ENCODE measurements around the gene CALD1. TPM values are rescaled to one million over a fixed set of nuclear protein-coding genes. Genes with fewer than 3 reads are reported as not detected.

Gene CALD1
- total and polyA plus RNA-seq, 11 donors = 89.6 to 186 (median 125) TPM

DNA sequence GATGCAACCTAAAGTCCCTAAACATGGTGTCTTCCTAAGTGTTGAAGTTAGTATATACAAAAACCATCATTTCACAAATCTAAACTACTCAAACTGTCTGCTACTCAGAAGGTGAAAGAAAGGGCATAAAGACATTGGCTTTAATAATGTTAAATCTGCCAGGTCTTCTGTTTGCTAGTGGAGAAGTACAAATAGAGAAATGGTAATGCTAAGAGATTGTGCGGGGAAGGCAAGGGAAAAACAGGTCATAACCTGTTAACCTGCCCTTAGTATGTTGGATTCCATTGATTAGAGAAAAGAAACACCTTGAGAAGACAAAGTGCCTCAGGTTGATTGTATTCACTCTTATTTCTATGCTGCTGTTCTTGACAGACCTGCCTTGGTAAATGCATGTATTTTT, 80.3 kb downstream of the CALD1 start:
- Histone ChIP-seq H3K4me1 (peaks cover 4 to 70% (median 38%) of the 10 kb centered on the region in 12 donors), H3K36me3 (no peaks in the 10 kb centered on the region), H3K27ac (no peak overlapping the region), H3K4me3 (no peak overlapping the region), H3K9me3 (no peaks in the 10 kb centered on the region), H3K27me3 (no peaks in the 10 kb centered on the region)
- intact Hi-C loops (cut with DNase I) = loop anchor here in 1 of 10 donors (10.0 kb wide), 1 partner anchor 155 kb away; no protein-coding TSS in a partner anchor
- WGBS, 4 donors = 90 to 100% (median 96%) methylated on average over 1 of the region's 1 CpG
- ATAC-seq (no peak), DNase-seq (no peak)
- no peak for TF ChIP-seq CTCF (IDR thresholded peaks at IDR 0.05)
- TF ChIP-seq POLR2A (IDR thresholded peaks at IDR 0.05) = no peak

DNA sequence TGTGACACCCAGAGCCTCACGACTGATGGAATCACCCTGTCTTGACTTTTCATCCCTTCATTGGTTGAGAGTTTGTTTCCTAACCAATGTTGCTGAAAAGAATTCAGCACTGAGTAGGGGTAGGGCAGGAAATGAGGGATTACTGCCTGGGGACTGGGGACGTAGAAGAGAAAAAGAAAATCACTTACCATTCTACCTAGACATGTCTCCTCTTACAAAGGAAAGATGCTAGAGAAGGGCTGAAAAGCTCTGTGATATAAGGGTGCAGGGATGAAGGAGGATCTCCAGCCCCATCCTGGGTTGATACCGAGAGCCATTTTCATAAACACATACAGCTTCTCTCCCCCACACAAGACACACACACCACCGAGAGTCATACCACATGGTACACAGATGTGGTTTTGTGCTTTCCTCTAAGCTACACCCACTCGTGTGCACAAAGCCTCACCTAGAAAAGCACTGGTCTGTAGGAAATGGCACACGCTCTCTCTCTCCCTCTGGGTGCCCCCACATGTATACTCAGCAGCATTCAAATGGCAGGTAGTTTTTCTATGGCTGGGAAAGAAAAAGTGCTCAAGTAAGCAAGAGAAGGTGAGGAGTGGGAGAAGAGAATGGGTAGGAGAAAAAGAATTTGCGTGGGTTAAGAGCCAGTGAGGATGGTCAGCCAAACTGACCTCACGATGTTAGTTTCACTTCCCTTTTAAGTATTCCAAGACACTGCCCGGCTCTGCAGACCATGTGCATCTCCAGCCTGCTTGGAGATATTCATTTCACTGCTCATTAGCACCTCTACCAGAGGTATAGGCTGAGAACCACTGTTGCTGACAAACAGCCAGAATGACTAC, 85.8 kb downstream of the CALD1 start:
- WGBS, 4 donors = 29 to 46% (median 33%) methylated on average over 9 of the region's 9 CpGs
- Histone ChIP-seq H3K9me3 (no peaks in the 10 kb centered on the region), H3K36me3 (peaks cover 0 to 29% (median 17%) of the 10 kb centered on the region in 9 donors), H3K4me3 (peak overlapping the region in 10 of 12 donors; percentile 13 to 51 (median 32)), H3K27ac (peak overlapping the region; percentile 22 to 75 (median 67)), H3K4me1 (peaks cover 0 to 61% (median 28%) of the 10 kb centered on the region in 12 donors), H3K27me3 (no peaks in the 10 kb centered on the region)
- peak; percentile 30 to 74 (median 67) for ATAC-seq
- no peak for DNase-seq
- intact Hi-C loops (cut with DNase I) = no loop called here
- TF ChIP-seq POLR2A (IDR thresholded peaks at IDR 0.05) = no peak
- no peak for TF ChIP-seq CTCF (IDR thresholded peaks at IDR 0.05)

DNA sequence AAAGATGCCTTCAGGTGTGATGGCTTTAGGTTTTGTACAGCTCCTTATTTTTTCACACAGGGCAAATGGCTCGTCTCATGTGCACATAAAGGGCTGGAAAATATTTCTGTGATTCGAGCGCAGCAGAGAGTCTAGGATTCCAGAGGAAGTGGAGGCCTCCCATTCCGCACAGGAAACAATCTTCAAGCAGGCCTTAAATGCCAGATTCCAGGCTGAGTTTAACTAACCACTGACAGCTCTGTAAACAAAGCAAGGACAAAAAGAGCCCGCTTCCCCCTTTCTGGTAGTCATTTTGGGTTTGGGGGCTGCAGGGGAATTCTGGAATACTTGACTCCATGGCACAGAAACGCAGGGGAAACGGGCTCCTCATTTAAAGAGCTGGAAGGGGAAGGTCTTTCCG, 87.2 kb downstream of the CALD1 start:
- TF ChIP-seq CTCF (IDR thresholded peaks at IDR 0.05) (no peak), POLR2A (IDR thresholded peaks at IDR 0.05) (no peak)
- intact Hi-C loops (cut with DNase I) = no loop called here
- no peaks in the 10 kb centered on the region for H3K27me3 ChIP-seq
- ATAC-seq = peak; percentile 50 to 72 (median 58)
- peaks cover 0 to 35% (median 17%) of the 10 kb centered on the region in 9 donors for H3K36me3 ChIP-seq
- peaks cover 0 to 69% (median 37%) of the 10 kb centered on the region in 12 donors for H3K4me1 ChIP-seq
- no peaks in the 10 kb centered on the region for H3K9me3 ChIP-seq
- H3K4me3 ChIP-seq = peak overlapping the region in 2 of 12 donors; percentile 8 to 19
- 33 to 47% (median 41%) methylated on average over 8 of the region's 8 CpGs for WGBS, 4 donors
- peak in 1 of 5 donors; percentile 37 for DNase-seq
- peak overlapping the region; percentile 22 to 75 (median 67) for H3K27ac ChIP-seq

- Histone ChIP-seq H3K4me3 (no peak overlapping the region), H3K36me3 (peaks cover 0 to 38% (median 17%) of the 10 kb centered on the region in 9 donors), H3K27ac (peak overlapping the region in 2 of 12 donors; percentile 11 to 46), H3K4me1 (peaks cover 0 to 81% (median 45%) of the 10 kb centered on the region in 12 donors), H3K9me3 (no peaks in the 10 kb centered on the region), H3K27me3 (no peaks in the 10 kb centered on the region)
- TF ChIP-seq POLR2A (IDR thresholded peaks at IDR 0.05) = no peak
- TF ChIP-seq CTCF (IDR thresholded peaks at IDR 0.05) = no peak
- ATAC-seq (no peak), DNase-seq (no peak)
- WGBS, 4 donors = 86 to 92% (median 88%) methylated on average over 5 of the region's 5 CpGs
- intact Hi-C loops (cut with DNase I) = no loop called here
Observed at GRCh38 chr7:134870156-134870555, 90.7 kb downstream of the CALD1 start.
